GM18951 (cell line): Measurements from ENCODE around the gene FAM229B.
"Not testable (repeated sequence)": the region's sequence is repeated elsewhere in the genome, so short reads cannot be mapped to it uniquely, and the experiment has no call there.

Source experiments
- POLR2A ChIP-seq: IDR thresholded peaks from 4 replicates; pipeline ENCODE4 v1.6.1; 2011; ENCODE audit warnings: mild to moderate bottlenecking; ENCODE audit not compliant: insufficient read length, insufficient read depth; ENCODE audit errors: extremely low read depth
- in situ Hi-C: fragments of 300-500 bp; cut with MboI; formaldehyde crosslinking; loops from one replicate; pipeline ENCODE4 v1.12.0; 2022; ENCODE audit warnings: low sequenced_read_pairs, mixed read lengths, inconsistent platforms; ENCODE audit not compliant: unreplicated experiment

FAM229B gene

GRCh38 chr6:112049996-112050395 lies 37.4 kb upstream of the FAM229B start:
- in situ Hi-C loops: no loop called here

GRCh38 chr6:112050429-112050828 lies 37.0 kb upstream of the FAM229B start:
- in situ Hi-C loops: no loop called here
- TF ChIP-seq POLR2A: no peak

More at GRCh38 chr6:112049996-112050395, 37.4 kb upstream of the FAM229B start:
- TF ChIP-seq POLR2A: no peak

- in situ Hi-C loops: not testable (repeated sequence)
These were observed 36.1 kb upstream of the FAM229B start for GRCh38 chr6:112051251-112051740.

GRCh38 chr6:112054001-112054400 lies 33.4 kb upstream of the FAM229B start, which contains the start of gene CCN6:
Gene CCN6, plus strand, starts transcription at chr6:112054104. Its CDS starts 254 bp downstream, at chr6:112054358.
- in situ Hi-C loops: no loop called here
- no peak for TF ChIP-seq POLR2A

- in situ Hi-C loops: no loop called here
- no peak for TF ChIP-seq POLR2A
These were observed 32.7 kb upstream of the FAM229B start for GRCh38 chr6:112054555-112055190.

- in situ Hi-C loops: no loop called here
- no peak for TF ChIP-seq POLR2A
These were observed 29.0 kb upstream of the FAM229B start for GRCh38 chr6:112058243-112059032.

- in situ Hi-C loops: no loop called here
- no peak for TF ChIP-seq POLR2A
These were observed 25.8 kb upstream of the FAM229B start for GRCh38 chr6:112061605-112062004.

- no peak for TF ChIP-seq POLR2A
- in situ Hi-C loops: no loop called here
These were observed 24.4 kb upstream of the FAM229B start for GRCh38 chr6:112062966-112063365.

GRCh38 chr6:112065426-112065986 lies 21.9 kb upstream of the FAM229B start:
- in situ Hi-C loops: no loop called here
- TF ChIP-seq POLR2A: no peak

- TF ChIP-seq POLR2A: no peak
- in situ Hi-C loops: no loop called here
These were observed 20.8 kb upstream of the FAM229B start for GRCh38 chr6:112066606-112067005.

- TF ChIP-seq POLR2A: no peak
- in situ Hi-C loops: no loop called here
These were observed 5.8 kb upstream of the FAM229B start for GRCh38 chr6:112081569-112081968.

- in situ Hi-C loops: no loop called here
These were observed 1.9 kb upstream of the FAM229B start for GRCh38 chr6:112085286-112086065.

GRCh38 chr6:112086744-112087135 lies 651 bp upstream of the FAM229B start:
- no peak for TF ChIP-seq POLR2A
- in situ Hi-C loops: no loop called here

More at GRCh38 chr6:112085286-112086065, 1.9 kb upstream of the FAM229B start:
- no peak for TF ChIP-seq POLR2A
